GM18498 (cell line): ENCODE data around the gene ST3GAL4.
"Not testable (repeated sequence)": the region's sequence is repeated elsewhere in the genome, so short reads cannot be mapped to it uniquely, and the experiment has no call there.

Experiments
- ATAC-seq: cut with Tn5 transposase; IDR thresholded peaks from one replicate; pipeline ENCODE4 v1.9.1; 2021; ENCODE audit warnings: mild to moderate bottlenecking, moderate library complexity; ENCODE audit not compliant: unreplicated experiment

The ST3GAL4 gene

GRCh38 chr11:126355324-126355925 is at the start of gene ST3GAL4:
Gene ST3GAL4 (plus strand): TSS chr11:126355686. CDS start chr11:126406156, 50,470 bp downstream.
- ATAC-seq, result peak; percentile 76

GRCh38 chr11:126305699-126306098 is 49.8 kb upstream of the ST3GAL4 start:
- peak; percentile 61 for ATAC-seq

- no peak for ATAC-seq
Observed at GRCh38 chr11:126307706-126308105, 47.8 kb upstream of the ST3GAL4 start.

- no peak for ATAC-seq
Observed at GRCh38 chr11:126308271-126308671, 47.2 kb upstream of the ST3GAL4 start.

- not testable (repeated sequence) for ATAC-seq
Observed at GRCh38 chr11:126308771-126309170, 46.7 kb upstream of the ST3GAL4 start.

GRCh38 chr11:126310200-126310991 is 45.1 kb upstream of the ST3GAL4 start:
- peak; percentile 32 for ATAC-seq

GRCh38 chr11:126310992-126311310 is 44.5 kb upstream of the ST3GAL4 start:
- no peak for ATAC-seq

- ATAC-seq, result peak; percentile 78
Observed at GRCh38 chr11:126311401-126312291, 43.8 kb upstream of the ST3GAL4 start.

- ATAC-seq, result no peak
Observed at GRCh38 chr11:126312961-126313360, 42.5 kb upstream of the ST3GAL4 start.

GRCh38 chr11:126313826-126314225 is 41.7 kb upstream of the ST3GAL4 start:
- no peak for ATAC-seq

- ATAC-seq, result no peak
Observed at GRCh38 chr11:126317432-126317755, 38.1 kb upstream of the ST3GAL4 start.

GRCh38 chr11:126317756-126318573 is 37.5 kb upstream of the ST3GAL4 start:
- ATAC-seq, result peak; percentile 34

GRCh38 chr11:126318574-126319373 is 36.7 kb upstream of the ST3GAL4 start:
- ATAC-seq, result peak; percentile 89

GRCh38 chr11:126319374-126319740 is 36.1 kb upstream of the ST3GAL4 start:
- ATAC-seq, result no peak

GRCh38 chr11:126322996-126323395 is 32.5 kb upstream of the ST3GAL4 start:
- no peak for ATAC-seq

GRCh38 chr11:126327281-126328000 is 28.0 kb upstream of the ST3GAL4 start:
- no peak for ATAC-seq

- ATAC-seq, result no peak
Observed at GRCh38 chr11:126328001-126328390, 27.5 kb upstream of the ST3GAL4 start.

GRCh38 chr11:126328444-126328843 is 27.0 kb upstream of the ST3GAL4 start:
- ATAC-seq, result no peak

- ATAC-seq, result no peak
Observed at GRCh38 chr11:126328938-126329643, 26.4 kb upstream of the ST3GAL4 start.
